ENCODE data around the gene SSBP3.
"Not testable (repeated sequence)": the region's sequence is repeated elsewhere in the genome, so short reads cannot be mapped to it uniquely, and the experiment has no call there.

Gene SSBP3

GRCh38 chr1:54347955-54348699 lies 58.1 kb downstream of the SSBP3 start:
- DNase-seq (ENCODE audit: low spot score): no peak

- DNase-seq (ENCODE audit: low spot score): no peak
Observed at GRCh38 chr1:54347261-54347954, 58.8 kb downstream of the SSBP3 start.

- DNase-seq (ENCODE audit: low spot score): not testable (repeated sequence)
Observed at GRCh38 chr1:54345548-54345947, 60.6 kb downstream of the SSBP3 start.

GRCh38 chr1:54345116-54345515 lies 61.1 kb downstream of the SSBP3 start:
- DNase-seq (ENCODE audit: low spot score): no peak

- DNase-seq (ENCODE audit: low spot score): no peak
Observed at GRCh38 chr1:54342742-54343687, 63.2 kb downstream of the SSBP3 start.

GRCh38 chr1:54342288-54342687 lies 63.9 kb downstream of the SSBP3 start:
- DNase-seq (ENCODE audit: low spot score): no peak

- no peak for DNase-seq (ENCODE audit: low spot score)
Observed at GRCh38 chr1:54341763-54342162, 64.4 kb downstream of the SSBP3 start.

GRCh38 chr1:54340878-54341277 lies 65.3 kb downstream of the SSBP3 start:
- no peak for DNase-seq (ENCODE audit: low spot score)

GRCh38 chr1:54340434-54340833 lies 65.8 kb downstream of the SSBP3 start:
- DNase-seq (ENCODE audit: low spot score): no peak

GRCh38 chr1:54339126-54339525 lies 67.1 kb downstream of the SSBP3 start:
- no peak for DNase-seq (ENCODE audit: low spot score)

GRCh38 chr1:54338464-54338863 lies 67.7 kb downstream of the SSBP3 start:
- no peak for DNase-seq (ENCODE audit: low spot score)

GRCh38 chr1:54337928-54338327 lies 68.3 kb downstream of the SSBP3 start:
- no peak for DNase-seq (ENCODE audit: low spot score)

- DNase-seq (ENCODE audit: low spot score): no peak
Observed at GRCh38 chr1:54337034-54337433, 69.2 kb downstream of the SSBP3 start.

- no peak for DNase-seq (ENCODE audit: low spot score)
Observed at GRCh38 chr1:54336116-54336515, 70.1 kb downstream of the SSBP3 start.

GRCh38 chr1:54335755-54336108 lies 70.5 kb downstream of the SSBP3 start:
- no peak for DNase-seq (ENCODE audit: low spot score)

GRCh38 chr1:54335011-54335754 lies 71.0 kb downstream of the SSBP3 start:
- DNase-seq (ENCODE audit: low spot score): no peak

- no peak for DNase-seq (ENCODE audit: low spot score)
Observed at GRCh38 chr1:54332781-54333585, 73.2 kb downstream of the SSBP3 start.

- no peak for DNase-seq (ENCODE audit: low spot score)
Observed at GRCh38 chr1:54331843-54332463, 74.2 kb downstream of the SSBP3 start.

- no peak for DNase-seq (ENCODE audit: low spot score)
Observed at GRCh38 chr1:54331091-54331772, 75.0 kb downstream of the SSBP3 start.

Data from CD4-positive, alpha-beta T cell treated with Interleukin-2 at 100 ng/mL for 4 hours (primary cell).